SJSA1 (cell line): ENCODE measurements around the gene LRPAP1. TPM values are rescaled to one million over a fixed set of nuclear protein-coding genes. Genes with fewer than 3 reads are reported as not detected.

Source experiments
- DNase-seq, 2 experiments: peaks; one replicate each; pipeline ENCODE4 v3.0.0-alpha.2; 2015 to 2020; ENCODE audit warnings: low spot score in 2 of 2, low read depth in 1 of 2
- H3K27ac ChIP-seq: fragments of 250-450 bp; sonication (Bioruptor Pico); 2 replicates; pipeline ENCODE4 v1.5.1; 2020; ENCODE audit warnings: mild to moderate bottlenecking, moderate library complexity
- H3K27me3 ChIP-seq: fragments of 250-450 bp; sonication (Bioruptor Pico); replicated peaks from 2 replicates; pipeline ENCODE4 v1.5.1; 2020; ENCODE audit warnings: mild to moderate bottlenecking, moderate library complexity
- H3K36me3 ChIP-seq: fragments of 250-450 bp; sonication (Bioruptor Pico); 2 replicates; pipeline ENCODE4 v1.5.1; 2020; ENCODE audit warnings: mild to moderate bottlenecking
- H3K4me1 ChIP-seq: fragments of 250-450 bp; sonication (Bioruptor Pico); replicated peaks from 2 replicates; pipeline ENCODE4 v1.6.1; 2021; ENCODE audit warnings: mild to moderate bottlenecking
- H3K4me3 ChIP-seq: fragments of 250-450 bp; sonication (Bioruptor Pico); 2 replicates; pipeline ENCODE4 v1.5.1; 2020; ENCODE audit warnings: mild to moderate bottlenecking
- H3K9me3 ChIP-seq: fragments of 250-450 bp; sonication (Bioruptor Pico); replicated peaks from 2 replicates; pipeline ENCODE4 v1.5.1; 2020; ENCODE audit warnings: mild to moderate bottlenecking
- total RNA-seq: library from RNA; depleted of rRNA; stranded (reverse); fragments of >200 nt; shearing (Covaris generic); gene quantifications from 2 replicates; pipeline ENCODE4 v1.2.3, GENCODE V29; 2014

LRPAP1 gene
- total RNA-seq, 1 experiment from 2014 or later = 148 TPM

DNA sequence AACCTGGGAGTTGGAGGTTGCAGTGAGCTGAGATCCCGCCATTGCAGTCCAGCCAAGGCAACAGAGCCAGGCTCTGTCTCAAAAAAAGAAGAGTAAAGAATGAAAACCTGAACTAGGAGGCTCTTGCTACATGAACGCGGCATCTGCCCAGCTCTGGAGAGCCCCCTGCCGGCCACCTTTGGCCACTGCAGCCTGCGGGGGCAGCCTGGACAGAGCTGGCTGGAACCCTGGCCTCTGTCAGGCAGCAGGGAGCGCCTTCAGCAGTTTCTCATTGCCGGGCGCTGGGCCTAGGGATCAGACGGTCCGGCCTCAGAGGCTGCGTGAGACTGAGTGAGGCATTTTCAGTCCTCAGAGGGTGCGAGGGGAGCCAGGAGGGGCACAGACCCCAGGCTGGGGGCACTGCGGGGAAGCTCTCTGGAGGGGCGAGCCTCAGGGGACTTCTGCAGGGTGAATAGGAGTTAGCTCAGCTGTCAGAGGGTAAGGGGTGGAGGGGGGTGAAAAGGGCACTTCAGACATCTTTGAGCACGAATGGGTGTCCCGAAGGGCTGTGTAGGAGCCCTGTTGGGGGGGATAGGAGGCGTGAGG, 51.6 kb downstream of the LRPAP1 start:
- Histone ChIP-seq H3K36me3 (no peaks in the 10 kb centered on the region), H3K4me3 (no peak overlapping the region), H3K4me1 (peaks cover 20% of the 10 kb centered on the region), H3K27ac (no peak overlapping the region), H3K9me3 (no peaks in the 10 kb centered on the region), H3K27me3 (no peaks in the 10 kb centered on the region)
- peak; percentile 44 to 55 for DNase-seq

- Histone ChIP-seq H3K27ac (no peak overlapping the region), H3K4me1 (peaks cover 18% of the 10 kb centered on the region), H3K36me3 (no peaks in the 10 kb centered on the region), H3K9me3 (no peaks in the 10 kb centered on the region), H3K4me3 (no peak overlapping the region), H3K27me3 (no peaks in the 10 kb centered on the region)
- no peak for DNase-seq
Measured at GRCh38 chr4:3479358-3480101, 52.7 kb downstream of the LRPAP1 start.

DNA sequence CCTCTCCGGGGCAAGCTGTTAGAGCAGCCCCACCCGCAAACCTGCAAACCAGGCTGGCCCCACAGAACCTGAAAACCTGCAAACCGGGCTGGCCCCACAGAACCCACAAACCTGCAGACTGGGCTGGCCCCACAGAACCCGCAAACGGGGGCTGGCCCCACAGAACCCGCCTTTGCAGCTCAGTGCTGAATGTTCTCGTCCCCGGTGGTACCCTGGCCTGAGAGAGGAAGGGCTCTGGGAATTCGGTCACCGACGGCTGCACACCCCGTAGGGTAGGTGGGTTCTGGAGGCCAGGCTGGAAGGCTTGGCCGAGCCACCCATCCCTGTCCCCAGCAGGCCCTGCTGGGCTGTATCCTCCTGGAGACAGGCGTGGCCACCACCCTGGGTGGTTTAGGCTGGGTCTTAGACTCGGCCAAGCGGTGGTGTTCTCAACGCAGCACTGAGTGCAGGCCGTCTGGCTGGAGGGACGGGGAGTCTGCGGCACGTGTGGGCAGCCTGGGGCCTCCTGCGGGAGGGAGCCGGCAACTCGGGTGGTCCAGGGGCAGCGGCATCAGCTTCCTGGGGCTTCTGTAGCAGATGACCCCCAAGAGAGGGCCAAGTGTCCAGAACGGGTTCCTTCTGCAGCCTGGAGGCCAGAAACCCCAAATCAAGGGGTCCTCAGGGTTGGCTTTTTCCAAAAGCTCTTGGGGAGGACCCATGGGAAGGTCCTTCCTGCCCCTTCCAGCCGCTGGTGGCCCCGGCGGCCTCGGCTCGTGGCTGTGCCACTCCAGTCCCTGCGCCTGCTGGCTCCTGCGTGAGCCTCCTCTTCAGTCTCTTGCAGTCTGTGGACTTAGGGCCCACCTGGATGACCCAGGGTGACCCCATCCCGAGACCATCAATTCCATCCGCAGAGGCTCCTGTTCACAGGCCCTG, 53.5 kb downstream of the LRPAP1 start:
- no peak overlapping the region for H3K27ac ChIP-seq
- H3K4me1 ChIP-seq = peaks cover 10% of the 10 kb centered on the region
- no peaks in the 10 kb centered on the region for H3K9me3 ChIP-seq
- H3K27me3 ChIP-seq = no peaks in the 10 kb centered on the region
- H3K36me3 ChIP-seq = no peaks in the 10 kb centered on the region
- no peak overlapping the region for H3K4me3 ChIP-seq
- no peak for DNase-seq

DNA sequence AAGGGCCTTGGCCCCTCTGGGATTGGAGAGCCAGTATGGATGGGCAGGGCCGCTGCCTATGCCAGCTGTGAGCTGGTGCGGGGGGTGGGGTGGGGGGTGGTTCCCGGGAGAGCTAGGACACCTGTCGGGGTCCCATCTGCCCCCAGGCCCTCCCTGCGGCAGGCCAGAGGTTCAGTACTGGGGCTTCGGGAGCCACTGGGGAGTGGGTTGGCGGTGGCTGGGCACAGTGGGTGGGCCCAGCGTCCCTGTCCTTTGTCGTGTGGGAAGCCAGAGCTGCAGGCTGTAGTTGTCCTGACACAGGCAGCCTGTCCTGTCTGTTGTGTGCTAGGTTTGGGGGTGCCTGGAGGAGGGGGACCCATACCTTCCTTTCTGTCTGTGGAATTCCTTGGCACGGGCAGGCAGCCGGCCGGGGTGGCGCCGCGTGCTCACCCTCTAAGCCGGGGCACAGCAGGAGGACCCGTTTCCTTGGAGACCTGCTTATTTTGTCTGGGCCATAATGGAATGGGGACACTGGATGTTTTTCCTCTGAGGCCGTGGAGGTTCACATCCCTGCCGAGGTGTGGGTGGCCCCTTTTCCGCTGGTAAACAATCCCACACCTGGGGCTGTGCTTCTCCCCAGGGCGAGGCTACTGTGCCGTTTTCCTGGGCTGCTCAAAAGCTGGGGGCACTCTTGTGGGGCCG, 54.3 kb downstream of the LRPAP1 start:
- Histone ChIP-seq H3K9me3 (no peaks in the 10 kb centered on the region), H3K27me3 (no peaks in the 10 kb centered on the region), H3K36me3 (no peaks in the 10 kb centered on the region), H3K27ac (no peak overlapping the region), H3K4me1 (peaks cover 10% of the 10 kb centered on the region), H3K4me3 (no peak overlapping the region)
- no peak for DNase-seq

DNA sequence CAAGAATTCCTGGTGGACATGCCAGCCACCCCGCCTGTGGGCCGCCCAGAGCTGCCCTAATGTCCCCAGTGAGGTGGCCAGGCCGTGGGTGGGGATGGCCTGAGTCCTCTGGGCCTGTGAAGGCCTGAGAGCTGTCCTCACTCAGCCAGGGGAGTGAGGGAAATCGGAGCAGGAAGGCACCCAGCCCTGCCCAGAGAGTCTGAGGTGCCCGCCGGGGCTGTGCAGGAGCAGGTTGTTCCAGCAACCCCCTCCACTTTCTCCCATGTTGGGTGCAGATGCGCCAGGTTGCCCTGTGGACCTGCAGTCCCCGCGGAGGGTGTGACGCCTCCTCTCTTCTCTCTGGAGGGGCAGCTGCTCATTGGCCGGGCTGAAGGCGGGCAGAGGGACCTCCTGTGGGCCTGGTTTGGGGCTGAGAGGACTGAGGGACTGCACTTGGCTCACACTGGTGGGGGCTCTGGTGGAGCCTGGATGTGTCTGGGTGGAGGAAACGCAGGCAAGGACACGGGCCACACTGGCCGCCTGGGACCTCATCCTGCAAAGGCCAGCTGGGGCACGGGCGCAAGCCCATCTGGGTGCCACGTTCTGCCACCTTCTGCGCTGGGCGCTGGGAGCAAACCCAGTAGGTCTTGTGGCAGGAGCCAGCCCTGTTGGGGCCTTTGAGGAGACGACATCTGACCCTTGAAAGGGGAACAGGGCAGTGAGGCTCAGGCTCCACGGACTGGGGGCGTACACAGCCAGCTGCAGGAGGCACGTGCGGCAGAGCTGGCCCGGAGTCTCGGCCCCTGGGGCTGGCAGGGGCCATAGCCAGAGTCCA, 55.1 kb downstream of the LRPAP1 start:
- H3K4me3 ChIP-seq = no peak overlapping the region
- H3K36me3 ChIP-seq = no peaks in the 10 kb centered on the region
- H3K9me3 ChIP-seq = no peaks in the 10 kb centered on the region
- H3K27me3 ChIP-seq = no peaks in the 10 kb centered on the region
- no peak for DNase-seq
- H3K27ac ChIP-seq = no peak overlapping the region
- peaks cover 10% of the 10 kb centered on the region for H3K4me1 ChIP-seq

GRCh38 chr4:3476341-3476747, 55.9 kb downstream of the LRPAP1 start:
- no peaks in the 10 kb centered on the region for H3K27me3 ChIP-seq
- H3K27ac ChIP-seq = no peak overlapping the region
- no peak for DNase-seq
- no peaks in the 10 kb centered on the region for H3K36me3 ChIP-seq
- H3K9me3 ChIP-seq = no peaks in the 10 kb centered on the region
- H3K4me3 ChIP-seq = no peak overlapping the region
- H3K4me1 ChIP-seq = peaks cover 10% of the 10 kb centered on the region

DNA sequence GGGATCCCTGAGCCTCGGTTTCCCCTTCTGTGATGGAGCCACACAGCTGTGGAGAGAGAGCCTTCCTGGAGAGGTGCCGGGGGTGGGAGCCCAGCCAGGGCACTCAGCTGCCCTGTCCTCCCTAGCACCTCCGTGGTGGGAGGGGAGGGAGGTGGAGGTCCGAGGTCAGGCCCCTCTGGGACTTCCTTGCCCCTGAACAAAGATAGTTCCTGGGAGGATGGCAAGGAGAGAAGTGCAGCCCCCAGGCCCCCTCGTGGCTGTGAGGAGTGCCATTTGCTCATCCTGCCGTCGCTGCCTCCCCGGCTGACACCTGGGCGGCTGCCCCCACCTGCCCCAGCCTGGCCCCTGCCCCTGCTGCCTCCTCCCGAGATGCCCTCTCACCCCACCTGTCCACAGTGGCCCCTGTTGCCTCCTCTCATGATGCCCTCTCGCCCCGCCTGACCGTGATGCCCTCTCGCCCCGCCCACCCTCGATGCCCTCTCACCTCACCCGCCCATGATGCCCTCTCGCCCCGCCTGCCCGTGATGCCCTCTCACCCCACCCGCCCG, 56.4 kb downstream of the LRPAP1 start:
- no peak for DNase-seq
- H3K36me3 ChIP-seq = no peaks in the 10 kb centered on the region
- H3K4me3 ChIP-seq = no peak overlapping the region

DNA sequence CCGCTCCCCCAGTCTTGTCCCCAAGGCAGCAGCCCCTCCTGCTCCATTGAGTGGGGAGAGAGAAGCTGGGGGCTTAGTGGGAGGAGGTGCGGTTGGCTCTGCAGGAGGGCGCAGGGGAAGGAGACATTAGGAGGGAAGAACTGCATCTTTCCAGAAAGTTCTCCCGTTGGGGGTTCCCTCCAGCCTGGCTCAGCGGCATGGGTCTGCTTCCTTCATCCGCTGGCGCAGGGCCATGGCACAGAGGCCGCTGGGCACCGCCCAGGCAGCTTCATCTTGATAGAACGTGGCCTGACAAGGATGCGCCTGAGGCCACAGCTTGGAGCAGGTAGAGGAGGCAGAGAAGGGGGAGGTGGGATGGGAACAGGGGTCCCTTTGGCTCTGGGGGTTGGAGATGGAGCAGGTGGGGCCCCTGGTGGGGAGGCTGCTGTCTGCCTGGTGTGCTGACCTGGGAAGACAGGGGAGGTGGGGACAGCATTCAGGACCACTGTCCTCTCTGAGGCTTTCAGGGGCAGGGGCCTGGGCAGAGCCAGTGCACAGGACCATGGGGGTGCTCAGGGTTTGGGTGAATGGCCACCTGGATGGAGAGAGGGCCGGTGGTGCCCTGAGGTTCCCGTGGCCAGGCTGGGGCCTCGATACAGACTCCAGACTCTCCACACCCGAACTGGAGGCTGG, 57.0 kb downstream of the LRPAP1 start:
- Histone ChIP-seq H3K27me3 (no peaks in the 10 kb centered on the region), H3K36me3 (no peaks in the 10 kb centered on the region), H3K9me3 (no peaks in the 10 kb centered on the region), H3K4me3 (no peak overlapping the region), H3K4me1 (peaks cover 10% of the 10 kb centered on the region), H3K27ac (no peak overlapping the region)
- no peak for DNase-seq

More for the DNA sequence above, 56.4 kb downstream of the LRPAP1 start:
- Histone ChIP-seq H3K27me3 (no peaks in the 10 kb centered on the region), H3K27ac (no peak overlapping the region), H3K4me1 (peaks cover 10% of the 10 kb centered on the region), H3K9me3 (no peaks in the 10 kb centered on the region)

DNA sequence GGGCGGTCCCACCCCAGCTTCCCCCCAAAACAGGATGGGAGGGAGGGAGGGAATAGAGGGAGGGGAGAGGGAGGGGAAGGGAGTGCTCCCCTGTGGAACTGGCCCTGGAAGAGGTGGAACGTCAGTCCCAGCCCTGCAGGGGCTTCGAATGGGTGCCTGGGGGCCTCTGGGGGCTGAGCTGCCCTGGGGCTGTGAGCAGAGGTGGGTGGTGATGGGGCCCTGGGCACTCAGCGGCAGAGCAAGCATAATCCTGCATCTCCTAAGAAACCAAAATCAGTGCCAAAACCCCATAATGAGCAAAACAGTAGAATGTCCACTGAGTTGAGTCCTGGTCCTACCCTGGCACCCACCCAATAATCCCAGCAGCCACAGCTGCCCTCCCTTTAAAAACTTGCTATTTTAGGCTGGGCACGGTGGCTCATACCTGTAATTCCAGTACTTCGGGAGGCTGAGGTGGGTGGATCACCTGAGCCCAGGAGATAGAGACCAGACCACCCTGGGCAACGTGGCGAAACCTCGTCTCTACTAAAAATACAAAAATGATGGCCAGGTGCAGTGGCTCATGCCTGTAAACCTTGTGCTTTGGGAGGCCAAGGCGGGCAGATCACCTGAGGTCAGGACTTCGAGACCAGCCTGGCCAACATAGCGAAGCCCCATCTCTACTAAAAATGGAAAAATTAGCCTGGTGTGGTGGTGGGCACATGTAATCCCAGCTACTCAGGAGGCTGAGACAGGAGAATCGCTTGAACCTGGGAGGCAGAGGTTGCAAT, 58.0 kb downstream of the LRPAP1 start:
- H3K36me3 ChIP-seq = no peaks in the 10 kb centered on the region
- no peak overlapping the region for H3K27ac ChIP-seq
- no peaks in the 10 kb centered on the region for H3K9me3 ChIP-seq
- no peaks in the 10 kb centered on the region for H3K27me3 ChIP-seq
- peaks cover 10% of the 10 kb centered on the region for H3K4me1 ChIP-seq
- H3K4me3 ChIP-seq = no peak overlapping the region
- no peak for DNase-seq

DNA sequence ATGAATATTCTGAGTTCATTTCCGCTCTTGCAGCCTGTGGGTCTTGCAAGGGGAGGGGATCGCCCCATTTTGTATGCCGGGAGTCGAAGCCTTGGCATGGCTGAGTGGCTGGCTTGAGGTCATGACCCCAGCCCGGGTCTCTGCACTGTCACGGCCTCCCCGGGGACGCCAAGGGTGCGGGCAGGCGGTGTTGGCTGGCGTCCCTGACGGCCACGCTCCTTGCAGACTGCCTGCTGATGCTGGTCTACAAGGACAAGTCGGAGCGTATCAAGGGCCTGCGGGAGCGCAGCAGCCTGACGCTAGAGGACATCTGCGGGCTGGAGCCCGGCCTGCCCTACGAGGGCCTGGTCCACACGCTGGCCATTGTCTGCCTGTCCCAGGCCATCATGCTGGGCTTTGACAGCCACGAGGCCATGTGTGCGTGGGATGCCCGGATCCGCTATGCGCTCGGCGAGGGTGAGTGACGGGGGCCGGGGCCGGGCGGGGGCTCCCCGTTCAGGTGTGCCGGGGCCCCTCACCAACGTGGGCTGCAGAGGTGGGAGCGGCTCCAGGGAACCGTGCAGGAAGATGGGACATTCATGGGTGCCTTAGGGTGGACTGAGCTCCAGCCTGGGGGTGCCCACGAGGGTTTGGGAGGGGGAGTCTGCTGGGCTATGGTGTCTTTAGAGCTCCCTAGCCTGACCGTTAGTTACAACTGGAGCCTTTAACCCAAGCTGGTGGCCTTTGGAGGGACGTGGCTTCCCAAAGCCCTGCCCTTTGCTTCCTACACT, 58.9 kb downstream of the LRPAP1 start:
- Histone ChIP-seq H3K36me3 (no peaks in the 10 kb centered on the region), H3K4me1 (peaks cover 3% of the 10 kb centered on the region), H3K9me3 (no peaks in the 10 kb centered on the region), H3K27me3 (no peaks in the 10 kb centered on the region), H3K4me3 (no peak overlapping the region), H3K27ac (no peak overlapping the region)
- no peak for DNase-seq

DNA sequence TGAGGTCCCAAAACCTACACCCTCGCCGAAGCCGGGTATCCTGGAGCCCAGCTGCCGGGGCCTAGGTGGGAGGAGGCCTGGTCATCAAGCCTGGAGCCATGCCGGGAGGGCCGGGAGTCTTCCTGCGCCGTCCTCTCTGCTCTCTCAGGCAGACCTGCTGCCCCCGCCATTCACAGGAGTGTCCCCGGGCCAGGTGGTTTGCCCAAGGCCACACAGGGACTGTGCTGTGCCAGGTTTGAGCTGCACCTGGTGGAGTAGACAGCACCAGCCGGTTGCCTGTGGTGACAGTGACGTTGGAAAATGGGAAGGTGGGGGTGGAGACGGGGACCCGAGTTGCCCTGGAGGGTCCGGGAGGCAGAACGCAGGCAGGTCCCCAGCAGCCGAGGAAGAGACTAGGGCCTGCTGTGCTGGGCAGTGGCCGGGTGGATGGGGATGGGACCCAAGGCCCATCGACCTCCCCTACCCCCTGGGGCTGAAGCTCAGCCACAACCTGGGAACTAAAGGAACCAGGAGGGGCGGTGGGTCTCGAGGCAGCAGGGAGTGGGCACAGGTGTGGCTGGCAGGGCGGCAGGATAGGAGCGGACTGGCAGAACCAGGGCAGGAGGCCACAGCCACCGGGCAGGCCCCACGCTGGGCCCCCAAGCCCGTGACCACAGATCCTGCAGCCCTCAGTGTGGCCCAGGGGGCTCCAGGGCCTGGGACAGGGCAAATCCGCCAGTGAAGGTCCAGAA, 59.6 kb downstream of the LRPAP1 start:
- Histone ChIP-seq H3K27me3 (no peaks in the 10 kb centered on the region), H3K27ac (no peak overlapping the region), H3K36me3 (no peaks in the 10 kb centered on the region), H3K4me1 (no peaks in the 10 kb centered on the region), H3K9me3 (no peaks in the 10 kb centered on the region), H3K4me3 (no peak overlapping the region)
- DNase-seq = no peak
